Thyroid gland (tissue), 4 donors: ENCODE measurements around the gene C5orf46.

Experiments used
- POLR2A ChIP-seq, 2 donors: fragments of 450-650 bp; IDR thresholded peaks; one replicate each; pipeline ENCODE4 v1.6.1; 2017; ENCODE audit warnings: antibody characterized with exemption in 2 of 2, mild to moderate bottlenecking in 2 of 2, moderate library complexity in 1 of 2
- TF ChIP-seq, protein P1 (sequence below), 6 experiments: fragments of 200-600 bp in 3 of 6; fragments of 450-650 bp in 3 of 6; sonication (generic) in 3 of 6; IDR thresholded peaks; one replicate each; pipeline ENCODE4 v1.5.1; 2016 to 2019; ENCODE audit warnings: antibody characterized with exemption in 6 of 6, mild to moderate bottlenecking in 2 of 6, inconsistent platforms in 1 of 6, moderate library complexity in 1 of 6

DNA sequence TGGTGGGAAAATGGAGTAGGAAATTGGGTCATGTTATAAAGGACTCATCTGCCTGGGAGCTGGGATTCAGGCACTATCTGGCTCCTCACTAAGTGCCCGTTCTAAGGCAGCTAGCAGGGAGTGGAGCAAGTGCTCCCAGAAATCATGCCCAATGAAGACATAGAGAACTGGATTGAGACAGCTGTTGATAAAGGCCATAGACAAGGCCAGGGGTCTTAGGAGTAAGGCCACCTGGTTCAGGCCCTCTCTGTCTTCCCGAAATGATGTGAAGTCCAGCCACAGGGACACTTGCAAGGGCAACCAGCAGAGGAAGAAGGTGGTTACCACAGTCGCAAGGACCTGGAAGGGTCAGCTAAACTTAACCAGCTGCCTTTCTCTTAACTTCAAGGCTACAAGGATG, 54.8 kb downstream of the C5orf46 start:
- TF ChIP-seq POLR2A (IDR thresholded peaks at IDR 0.05), result no peak
- TF ChIP-seq, protein P1, sequence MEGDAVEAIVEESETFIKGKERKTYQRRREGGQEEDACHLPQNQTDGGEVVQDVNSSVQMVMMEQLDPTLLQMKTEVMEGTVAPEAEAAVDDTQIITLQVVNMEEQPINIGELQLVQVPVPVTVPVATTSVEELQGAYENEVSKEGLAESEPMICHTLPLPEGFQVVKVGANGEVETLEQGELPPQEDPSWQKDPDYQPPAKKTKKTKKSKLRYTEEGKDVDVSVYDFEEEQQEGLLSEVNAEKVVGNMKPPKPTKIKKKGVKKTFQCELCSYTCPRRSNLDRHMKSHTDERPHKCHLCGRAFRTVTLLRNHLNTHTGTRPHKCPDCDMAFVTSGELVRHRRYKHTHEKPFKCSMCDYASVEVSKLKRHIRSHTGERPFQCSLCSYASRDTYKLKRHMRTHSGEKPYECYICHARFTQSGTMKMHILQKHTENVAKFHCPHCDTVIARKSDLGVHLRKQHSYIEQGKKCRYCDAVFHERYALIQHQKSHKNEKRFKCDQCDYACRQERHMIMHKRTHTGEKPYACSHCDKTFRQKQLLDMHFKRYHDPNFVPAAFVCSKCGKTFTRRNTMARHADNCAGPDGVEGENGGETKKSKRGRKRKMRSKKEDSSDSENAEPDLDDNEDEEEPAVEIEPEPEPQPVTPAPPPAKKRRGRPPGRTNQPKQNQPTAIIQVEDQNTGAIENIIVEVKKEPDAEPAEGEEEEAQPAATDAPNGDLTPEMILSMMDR (IDR thresholded peaks at IDR 0.05), result no peak
